ENCODE results near the gene DENND4C. TPM values are rescaled to one million over a fixed set of nuclear protein-coding genes. Genes with fewer than 3 reads are reported as not detected.

DENND4C gene
- total and polyA plus RNA-seq, 7 donors, result 11.3 to 109 (median 75.6) TPM

- H3K27ac ChIP-seq, result no peak overlapping the region
- TF ChIP-seq POLR2AphosphoS5 (IDR thresholded peaks at IDR 0.05), result no peak
- no peak for TF ChIP-seq EP300 (IDR thresholded peaks at IDR 0.05)
- TF ChIP-seq CTCF (IDR thresholded peaks at IDR 0.05), result no peak
- TF ChIP-seq POLR2A (IDR thresholded peaks at IDR 0.05), result no peak
- no peak overlapping the region for H3K4me3 ChIP-seq
- H3K9me3 ChIP-seq, result no peaks in the 10 kb centered on the region
- no peak for DNase-seq
- intact Hi-C loops (cut with DNase I), result no loop called here
- H3K4me1 ChIP-seq, result no peaks in the 10 kb centered on the region
- WGBS, 2 donors, result 82 to 94% methylated on average over 10 of the region's 10 CpGs
- no peaks in the 10 kb centered on the region for H3K27me3 ChIP-seq
- H3K36me3 ChIP-seq, result no peaks in the 10 kb centered on the region
These were observed 9.2 kb upstream of the DENND4C start for GRCh38 chr9:19221326-19221725.

DNA sequence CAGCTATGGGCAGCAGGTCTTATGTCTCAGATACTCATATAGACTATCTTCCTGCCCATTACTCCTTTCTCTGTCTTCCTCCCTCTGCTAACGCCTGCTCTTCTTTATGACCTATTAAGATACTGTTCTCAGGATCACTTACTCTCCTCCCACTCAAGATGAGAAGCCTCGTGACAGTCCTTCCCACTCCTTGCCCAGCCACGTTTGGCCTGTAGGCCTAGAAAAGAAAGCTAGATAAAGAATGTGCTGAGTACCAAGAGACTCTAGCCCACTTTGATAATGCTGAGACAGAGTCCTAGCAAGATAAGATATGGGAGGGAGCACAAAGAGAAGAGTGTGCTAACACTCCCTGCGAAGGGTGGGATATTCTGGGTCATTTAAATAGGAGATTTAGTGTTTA, 6.8 kb upstream of the DENND4C start:
- Histone ChIP-seq H3K27ac (no peak overlapping the region), H3K36me3 (no peaks in the 10 kb centered on the region), H3K4me3 (no peak overlapping the region), H3K27me3 (no peaks in the 10 kb centered on the region), H3K9me3 (no peaks in the 10 kb centered on the region), H3K4me1 (no peaks in the 10 kb centered on the region)
- intact Hi-C loops (cut with DNase I), result no loop called here
- WGBS, 2 donors, result 79 to 84% methylated on average over 4 of the region's 4 CpGs
- TF ChIP-seq EP300 (IDR thresholded peaks at IDR 0.05), result no peak
- no peak for TF ChIP-seq POLR2AphosphoS5 (IDR thresholded peaks at IDR 0.05)
- TF ChIP-seq POLR2A (IDR thresholded peaks at IDR 0.05), result no peak
- no peak for TF ChIP-seq CTCF (IDR thresholded peaks at IDR 0.05)
- DNase-seq, result no peak

DNA sequence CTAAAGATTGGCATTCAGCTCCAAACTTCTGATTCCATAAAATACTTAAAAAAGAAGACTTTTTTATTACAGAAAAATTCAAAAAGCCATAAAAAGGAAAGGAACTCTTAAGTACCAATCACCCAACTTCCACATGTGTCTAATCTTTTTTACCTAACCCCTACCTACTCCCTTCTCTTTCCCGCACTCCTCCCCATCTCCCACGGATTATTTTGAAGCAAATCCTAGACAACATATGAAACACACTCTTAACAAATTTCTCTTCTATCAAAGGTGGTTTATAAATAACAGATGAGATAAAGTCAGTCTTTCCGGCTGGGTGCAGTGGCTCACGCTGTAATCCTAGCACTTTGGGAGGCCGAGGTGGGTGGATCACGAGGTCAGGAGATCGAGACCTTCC, 5.9 kb upstream of the DENND4C start:
- H3K4me3 ChIP-seq, result no peak overlapping the region
- H3K27ac ChIP-seq, result no peak overlapping the region
- TF ChIP-seq CTCF (IDR thresholded peaks at IDR 0.05), result no peak
- TF ChIP-seq POLR2A (IDR thresholded peaks at IDR 0.05), result no peak
- TF ChIP-seq POLR2AphosphoS5 (IDR thresholded peaks at IDR 0.05), result no peak
- TF ChIP-seq EP300 (IDR thresholded peaks at IDR 0.05), result no peak
- no peak for DNase-seq
- no peaks in the 10 kb centered on the region for H3K27me3 ChIP-seq
- 95 to 96% methylated on average over 7 of the region's 7 CpGs for WGBS, 2 donors
- peaks cover 0 to 6% (median 3%) of the 10 kb centered on the region in 4 donors for H3K4me1 ChIP-seq
- no peaks in the 10 kb centered on the region for H3K36me3 ChIP-seq
- intact Hi-C loops (cut with DNase I), result no loop called here
- no peaks in the 10 kb centered on the region for H3K9me3 ChIP-seq

GRCh38 chr9:19229595-19230354, 718 bp upstream of the DENND4C start:
- H3K27ac ChIP-seq, result peak overlapping the region; percentile 93 to 100 (median 98)
- DNase-seq, result peak; percentile 83
- TF ChIP-seq CTCF (IDR thresholded peaks at IDR 0.05) (no peak), POLR2AphosphoS5 (IDR thresholded peaks at IDR 0.05) (peak in 2 of 4 donors; percentile 25 to 42)
- H3K9me3 ChIP-seq, result no peaks in the 10 kb centered on the region
- no peaks in the 10 kb centered on the region for H3K27me3 ChIP-seq
- intact Hi-C loops (cut with DNase I), result loop anchor here (1.0 to 5.0 kb wide), 5 partner anchors 45 to 228 kb away; partner anchors contain the start of genes HAUS6, PLIN2 and RPS6
- peaks cover 0 to 40% (median 23%) of the 10 kb centered on the region in 4 donors for H3K4me1 ChIP-seq
- 3 to 5% methylated on average over 41 of the region's 41 CpGs for WGBS, 2 donors
- peak overlapping the region; percentile 67 to 99 (median 98) for H3K4me3 ChIP-seq
- no peaks in the 10 kb centered on the region for H3K36me3 ChIP-seq

Data from sigmoid colon (tissue), 7 donors.